ACC112 (cell line): ENCODE results near the gene SH3TC1.

Experiments used
- H2AFZ ChIP-seq: fragments of 200-600 bp; sonication (generic); one replicate; pipeline ENCODE4 v1.6.0; 2017; ENCODE audit warnings: antibody characterized with exemption, low read length; ENCODE audit not compliant: unreplicated experiment
- H3K27ac ChIP-seq: fragments of 200-600 bp; sonication (generic); 2 replicates; pipeline ENCODE4 v1.5.1; 2014; ENCODE audit warnings: low read depth, mild to moderate bottlenecking, antibody characterized with exemption, low read length, moderate library complexity
- H3K27me3 ChIP-seq: fragments of 200-600 bp; sonication (generic); 2 replicates; pipeline ENCODE4 v1.6.1; 2014; ENCODE audit warnings: mild to moderate bottlenecking, antibody characterized with exemption, low read length, moderate library complexity, mixed read lengths; ENCODE audit not compliant: insufficient read depth
- H3K36me3 ChIP-seq: fragments of 200-600 bp; sonication (generic); 2 replicates; pipeline ENCODE4 v1.6.1; 2016; ENCODE audit warnings: mild to moderate bottlenecking, antibody characterized with exemption, low read length, moderate library complexity, mixed read lengths; ENCODE audit not compliant: insufficient read depth
- H3K4me1 ChIP-seq: fragments of 200-600 bp; sonication (generic); one replicate; pipeline ENCODE4 v1.6.1; 2016; ENCODE audit warnings: low read length, mixed read lengths; ENCODE audit not compliant: insufficient read depth, unreplicated experiment, control insufficient read depth
- H3K4me3 ChIP-seq: fragments of 200-600 bp; sonication (generic); 2 replicates; pipeline ENCODE4 v1.5.1; 2014; ENCODE audit warnings: mild to moderate bottlenecking, low read depth, low read length
- H3K79me2 ChIP-seq: fragments of 200-600 bp; sonication (generic); one replicate; pipeline ENCODE4 v1.6.0; 2016; ENCODE audit warnings: low read length; ENCODE audit not compliant: control insufficient read depth, unreplicated experiment, insufficient read depth

The SH3TC1 gene

GRCh38 chr4:8192748-8193738 lies 6.0 kb upstream of the SH3TC1 start:
- no peaks in the 10 kb centered on the region for H3K27me3 ChIP-seq
- H3K4me1 ChIP-seq: peaks cover 16% of the 10 kb centered on the region
- H3K79me2 ChIP-seq: no peaks in the 10 kb centered on the region
- no peaks in the 10 kb centered on the region for H3K36me3 ChIP-seq
- H3K27ac ChIP-seq: no peak overlapping the region
- no peak overlapping the region for H3K4me3 ChIP-seq
- H2AFZ ChIP-seq: no peak overlapping the region

DNA sequence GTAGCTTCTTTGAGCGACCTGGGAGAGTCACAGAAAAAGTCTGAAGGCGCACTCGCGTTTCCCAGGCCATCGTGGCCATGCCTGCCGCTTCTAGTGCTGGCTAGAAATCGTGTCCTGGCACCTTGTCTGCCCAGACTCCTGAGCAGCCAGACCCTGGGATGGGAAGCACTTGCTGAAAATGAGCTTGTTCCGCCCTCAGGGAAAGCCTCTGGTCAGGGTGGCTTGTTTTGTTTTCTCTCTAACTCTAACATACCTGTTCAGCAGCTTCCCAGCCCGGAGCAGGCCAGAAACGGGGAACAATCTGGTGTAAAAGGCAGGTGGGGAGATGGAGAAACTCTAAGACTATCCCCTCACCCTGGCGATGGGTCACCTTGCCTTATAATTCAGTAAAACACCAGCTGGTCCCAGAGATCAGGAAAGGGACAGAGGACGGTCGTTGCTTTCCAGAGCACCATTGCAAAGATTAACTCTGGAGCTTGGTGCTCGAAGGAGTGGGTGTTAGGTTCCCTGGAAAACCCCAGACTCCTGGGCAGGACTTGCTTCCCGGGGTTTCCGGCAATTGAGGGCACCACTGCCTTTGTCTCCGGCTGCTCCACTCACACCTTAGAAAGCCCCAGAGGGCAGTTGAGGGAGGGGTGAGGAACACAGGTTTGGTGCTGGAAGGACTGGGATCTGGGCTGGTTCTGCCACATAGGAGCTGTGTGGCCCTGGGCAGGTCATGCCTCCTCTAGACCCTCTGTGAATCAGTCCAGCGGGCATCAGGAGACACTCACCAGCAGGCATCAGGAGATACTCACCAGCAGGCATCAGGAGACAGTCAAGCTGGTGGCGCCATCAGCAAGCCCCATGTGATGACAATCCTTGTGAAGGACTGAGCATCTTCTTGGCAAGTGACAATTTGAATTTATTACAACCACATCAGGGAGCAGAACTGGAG lies 4.5 kb upstream of the SH3TC1 start:
- H3K4me1 ChIP-seq: peaks cover 22% of the 10 kb centered on the region
- H3K27me3 ChIP-seq: no peaks in the 10 kb centered on the region

GRCh38 chr4:8195431-8195830 lies 3.7 kb upstream of the SH3TC1 start:
- H3K4me1 ChIP-seq: peaks cover 28% of the 10 kb centered on the region
- no peak overlapping the region for H3K27ac ChIP-seq
- H3K79me2 ChIP-seq: peaks cover 3% of the 10 kb centered on the region
- H2AFZ ChIP-seq: no peak overlapping the region
- no peak overlapping the region for H3K4me3 ChIP-seq
- no peaks in the 10 kb centered on the region for H3K27me3 ChIP-seq
- H3K36me3 ChIP-seq: no peaks in the 10 kb centered on the region

More for the DNA sequence above, 4.5 kb upstream of the SH3TC1 start:
- no peak overlapping the region for H3K27ac ChIP-seq
- H3K36me3 ChIP-seq: no peaks in the 10 kb centered on the region
- H3K79me2 ChIP-seq: no peaks in the 10 kb centered on the region
- H3K4me3 ChIP-seq: no peak overlapping the region
- H2AFZ ChIP-seq: no peak overlapping the region

- no peaks in the 10 kb centered on the region for H3K36me3 ChIP-seq
- no peak overlapping the region for H3K27ac ChIP-seq
- H3K27me3 ChIP-seq: no peaks in the 10 kb centered on the region
- H3K79me2 ChIP-seq: peaks cover 3% of the 10 kb centered on the region
- H3K4me1 ChIP-seq: peaks cover 30% of the 10 kb centered on the region
- H3K4me3 ChIP-seq: no peak overlapping the region
- H2AFZ ChIP-seq: no peak overlapping the region
These were observed 3.1 kb upstream of the SH3TC1 start for GRCh38 chr4:8195841-8196458.

DNA sequence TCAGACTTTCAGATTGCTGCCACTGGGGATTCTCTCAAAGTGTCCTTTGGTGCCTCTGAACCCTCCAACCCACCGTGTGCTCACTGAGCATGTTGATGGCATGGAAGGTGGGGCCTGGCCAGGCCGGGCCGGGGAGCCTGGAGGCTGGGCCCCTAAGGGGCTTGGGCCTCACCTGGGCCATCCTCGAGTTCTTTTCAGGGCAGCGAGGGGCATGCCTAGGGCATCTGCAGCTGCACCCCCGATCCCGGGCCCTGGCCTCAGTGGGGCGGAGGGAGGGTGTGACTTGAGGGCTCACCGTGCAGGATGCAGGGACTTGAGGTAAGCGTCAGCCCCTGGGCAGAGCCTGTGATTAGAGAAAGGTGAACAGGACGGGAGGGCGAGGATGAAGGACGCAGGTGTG lies 1.6 kb upstream of the SH3TC1 start:
- H3K4me1 ChIP-seq: peaks cover 29% of the 10 kb centered on the region
- H3K4me3 ChIP-seq: no peak overlapping the region
- H3K36me3 ChIP-seq: no peaks in the 10 kb centered on the region
- peaks cover 3% of the 10 kb centered on the region for H3K79me2 ChIP-seq
- no peak overlapping the region for H3K27ac ChIP-seq
- no peak overlapping the region for H2AFZ ChIP-seq
- no peaks in the 10 kb centered on the region for H3K27me3 ChIP-seq

- H3K4me3 ChIP-seq: peak overlapping the region; percentile 75; the same call in 1 of the 2 replicates
These were observed 734 bp upstream of the SH3TC1 start for GRCh38 chr4:8198206-8198905.

DNA sequence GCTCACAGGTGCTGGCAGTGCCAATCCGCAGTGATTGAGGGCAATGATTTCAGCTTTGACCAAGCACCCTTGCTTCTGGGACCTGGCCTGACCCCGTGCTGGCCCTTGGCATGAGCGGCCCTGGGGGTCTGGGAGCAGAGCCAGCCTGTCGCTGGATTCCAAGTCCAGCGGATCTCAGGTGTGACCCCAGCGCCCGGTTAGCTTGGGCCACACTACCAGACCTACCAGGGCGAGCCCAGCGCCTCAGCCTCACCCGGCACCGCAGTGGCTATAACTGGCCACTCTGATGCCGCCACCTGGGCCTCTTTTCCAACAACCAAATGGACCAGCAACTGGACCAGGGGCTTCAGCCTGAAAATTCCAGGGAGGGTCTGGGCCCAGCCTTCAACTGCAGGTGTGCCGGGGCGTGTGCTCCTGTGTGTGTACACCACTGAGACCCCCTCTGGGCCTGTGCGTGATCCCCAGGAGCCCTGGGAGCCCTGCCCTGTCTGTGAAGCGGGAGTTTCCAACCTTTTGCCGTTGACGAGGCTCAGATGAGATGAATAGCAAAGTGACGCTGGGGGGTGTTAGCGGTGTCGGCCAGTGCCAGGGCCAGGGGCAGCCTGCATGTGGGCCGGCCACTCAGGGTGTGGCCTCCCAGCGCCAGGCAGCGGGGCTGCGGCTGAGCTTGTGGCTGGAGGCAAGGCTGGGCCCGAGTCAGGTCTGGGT lies 658 bp downstream of the SH3TC1 start:
- no peak overlapping the region; the same call in 1 of the 2 replicates for H3K27ac ChIP-seq
- H3K27me3 ChIP-seq: no peaks in the 10 kb centered on the region
- H3K4me3 ChIP-seq: peak overlapping the region; percentile 75
- H2AFZ ChIP-seq: peak overlapping the region; percentile 62
- peaks cover 3% of the 10 kb centered on the region for H3K79me2 ChIP-seq
- no peaks in the 10 kb centered on the region for H3K36me3 ChIP-seq
- peaks cover 29% of the 10 kb centered on the region for H3K4me1 ChIP-seq

More at GRCh38 chr4:8198206-8198905, 734 bp upstream of the SH3TC1 start:
- Histone ChIP-seq H3K4me1 (peaks cover 29% of the 10 kb centered on the region), H3K27me3 (no peaks in the 10 kb centered on the region), H3K36me3 (no peaks in the 10 kb centered on the region), H3K27ac (no peak overlapping the region), H3K79me2 (peaks cover 3% of the 10 kb centered on the region), H2AFZ (no peak overlapping the region)

DNA sequence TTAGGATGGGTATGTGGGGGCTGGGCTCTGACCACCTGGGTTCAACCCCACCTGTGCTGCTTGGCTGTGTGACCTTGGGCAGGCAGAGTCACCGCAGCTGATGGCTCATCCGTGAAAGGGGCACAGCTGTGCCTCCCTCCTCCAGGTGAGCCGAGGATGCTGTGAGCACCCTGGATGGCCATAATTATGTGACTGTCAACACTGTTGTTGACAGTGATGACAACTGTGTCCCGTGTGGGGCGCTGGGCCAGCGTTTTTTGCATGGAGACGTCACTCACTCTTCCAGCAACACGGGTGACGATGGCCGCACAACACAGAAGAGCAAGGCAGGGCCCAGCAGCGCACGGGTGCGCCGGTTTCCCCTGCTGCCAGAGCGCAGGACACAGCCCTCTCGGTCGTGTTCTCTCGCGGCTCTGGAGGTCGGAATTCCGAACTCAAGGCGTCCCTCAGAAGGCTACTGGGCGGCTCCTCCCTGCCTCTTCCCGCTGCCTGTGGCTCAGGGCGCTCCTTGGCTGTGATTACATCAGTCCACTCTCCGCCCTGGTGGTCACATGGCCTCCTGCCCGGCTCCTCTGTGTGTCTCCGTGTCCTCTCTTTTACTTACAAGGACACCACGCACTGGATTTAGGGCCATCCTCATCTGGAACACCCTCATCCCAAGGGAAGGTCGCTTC lies 1.3 kb downstream of the SH3TC1 start:
- no peaks in the 10 kb centered on the region for H3K27me3 ChIP-seq
- H3K27ac ChIP-seq: no peak overlapping the region
- peaks cover 29% of the 10 kb centered on the region for H3K4me1 ChIP-seq
- H2AFZ ChIP-seq: no peak overlapping the region
- H3K36me3 ChIP-seq: no peaks in the 10 kb centered on the region
- 0 out of 2 replicates have a peak overlapping the region, but pooled peaks have one; percentile 75 for H3K4me3 ChIP-seq
- peaks cover 3% of the 10 kb centered on the region for H3K79me2 ChIP-seq

DNA sequence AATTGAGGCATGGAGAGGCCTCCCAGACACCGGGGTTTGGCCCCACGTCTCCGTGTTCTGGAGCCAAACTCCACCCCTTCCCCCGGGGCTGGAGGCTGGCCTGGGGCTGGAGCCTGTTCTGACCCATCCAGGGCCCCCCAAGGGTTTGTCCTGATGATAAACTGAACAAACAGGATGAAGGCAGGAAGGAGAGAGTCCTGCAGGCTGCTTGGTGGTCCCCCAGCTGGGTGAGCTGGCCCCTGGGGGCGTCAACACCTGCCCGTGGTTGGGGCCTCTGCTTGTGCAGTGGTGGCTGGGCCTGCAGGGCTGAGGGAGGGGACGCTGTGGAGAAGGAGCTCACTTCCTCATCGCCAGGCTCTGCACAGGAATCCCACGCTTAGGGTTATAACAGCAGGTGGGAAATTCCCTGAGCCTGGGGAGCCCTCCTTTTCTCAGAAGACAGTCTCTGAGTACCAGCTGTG lies 2.3 kb downstream of the SH3TC1 start:
- peaks cover 29% of the 10 kb centered on the region for H3K4me1 ChIP-seq
- H3K36me3 ChIP-seq: no peaks in the 10 kb centered on the region
- no peak overlapping the region for H2AFZ ChIP-seq
- H3K79me2 ChIP-seq: peaks cover 3% of the 10 kb centered on the region
- H3K4me3 ChIP-seq: no peak overlapping the region
- no peak overlapping the region for H3K27ac ChIP-seq
- no peaks in the 10 kb centered on the region for H3K27me3 ChIP-seq
